ENCODE data around the gene ROCK2. TPM values are rescaled to one million over a fixed set of nuclear protein-coding genes. Genes with fewer than 3 reads are reported as not detected.

Gene ROCK2
- total RNA-seq, 2 experiments from 2014 or later: 16.6 to 19.2 TPM

Other genes with a start within 250 kb of the ROCK2 start
- gene SLC66A3, start 189.2 kb downstream of the ROCK2 start, total RNA-seq: 10 to 100 TPM; 14.4 to 15.9 TPM
- 10 to 100 TPM in 1 of 2 experiments, 1 to 10 TPM in 1; 9.9 to 10.3 TPM for gene E2F6, start 121.5 kb upstream of the ROCK2 start, total RNA-seq
- gene GREB1, start 189.4 kb upstream of the ROCK2 start, total RNA-seq: under 1 TPM; 0.29 to 0.81 TPM

Data from activated CD4-positive, alpha-beta memory T cell treated with anti-CD3 and anti-CD28 coated beads for 36 hours (primary cell).